ENCODE results near the gene PYDC1.

The PYDC1 gene

GRCh38 chr16:31183432-31184428 is 33.2 kb downstream of the PYDC1 start:
- TF ChIP-seq CTCF (IDR thresholded peaks at IDR 0.05) = no peak

GRCh38 chr16:31182391-31182790 is 34.5 kb downstream of the PYDC1 start:
- no peak for TF ChIP-seq CTCF (IDR thresholded peaks at IDR 0.05)

GRCh38 chr16:31181102-31181830 is 35.7 kb downstream of the PYDC1 start:
- no peak for TF ChIP-seq CTCF (IDR thresholded peaks at IDR 0.05)

- no peak for TF ChIP-seq CTCF (IDR thresholded peaks at IDR 0.05)
Measured at GRCh38 chr16:31179747-31180459, 37.0 kb downstream of the PYDC1 start, which contains the start of gene FUS. TSS of gene FUS (plus strand) at chr16:31180139. CDS start at chr16:31180215, 76 bp downstream.

GRCh38 chr16:31179219-31179746 is 37.7 kb downstream of the PYDC1 start:
- no peak for TF ChIP-seq CTCF (IDR thresholded peaks at IDR 0.05)

GRCh38 chr16:31177136-31177535 is 39.8 kb downstream of the PYDC1 start:
- no peak for TF ChIP-seq CTCF (IDR thresholded peaks at IDR 0.05)

GRCh38 chr16:31168848-31169247 is 48.1 kb downstream of the PYDC1 start:
- no peak for TF ChIP-seq CTCF (IDR thresholded peaks at IDR 0.05)

Measured in LNCAP (cell line).